ENCODE data around the gene PDE9A.
"Not testable (repeated sequence)": the region's sequence is repeated elsewhere in the genome, so short reads cannot be mapped to it uniquely, and the experiment has no call there.

The PDE9A gene

GRCh38 chr21:42720484-42720883 is 67.1 kb downstream of the PDE9A start:
- not testable (repeated sequence) for H3K9ac ChIP-seq (ENCODE audit: low read depth, low read length); H3K27me3 ChIP-seq (ENCODE audit: control insufficient read depth, insufficient read depth, low read length); H3K4me1 ChIP-seq (ENCODE audit: control insufficient read depth, insufficient read depth, low read length); H3K36me3 ChIP-seq (ENCODE audit: control insufficient read depth, insufficient read depth, low read length); H3K4me3 ChIP-seq (ENCODE audit: low read depth, low read length); H3K9me3 ChIP-seq (ENCODE audit: control insufficient read depth, insufficient read depth, low read length)

- Histone ChIP-seq H3K4me1 (ENCODE audit: control insufficient read depth, insufficient read depth, low read length) (no peaks in the 10 kb centered on the region), H3K4me3 (ENCODE audit: low read depth, low read length) (no peak overlapping the region), H3K9me3 (ENCODE audit: control insufficient read depth, insufficient read depth, low read length) (no peaks in the 10 kb centered on the region), H3K36me3 (ENCODE audit: control insufficient read depth, insufficient read depth, low read length) (peaks cover 2% of the 10 kb centered on the region), H3K27me3 (ENCODE audit: control insufficient read depth, insufficient read depth, low read length) (no peaks in the 10 kb centered on the region), H3K9ac (ENCODE audit: low read depth, low read length) (no peak overlapping the region)
These were observed 68.0 kb downstream of the PDE9A start for GRCh38 chr21:42721341-42721824.

- Histone ChIP-seq H3K36me3 (ENCODE audit: control insufficient read depth, insufficient read depth, low read length) (peaks cover 2% of the 10 kb centered on the region), H3K27me3 (ENCODE audit: control insufficient read depth, insufficient read depth, low read length) (no peaks in the 10 kb centered on the region), H3K4me1 (ENCODE audit: control insufficient read depth, insufficient read depth, low read length) (no peaks in the 10 kb centered on the region), H3K9me3 (ENCODE audit: control insufficient read depth, insufficient read depth, low read length) (no peaks in the 10 kb centered on the region), H3K9ac (ENCODE audit: low read depth, low read length) (no peak overlapping the region), H3K4me3 (ENCODE audit: low read depth, low read length) (no peak overlapping the region)
These were observed 68.7 kb downstream of the PDE9A start for GRCh38 chr21:42722153-42722552.

- no peaks in the 10 kb centered on the region for H3K9me3 ChIP-seq (ENCODE audit: control insufficient read depth, insufficient read depth, low read length)
- H3K27me3 ChIP-seq (ENCODE audit: control insufficient read depth, insufficient read depth, low read length) = no peaks in the 10 kb centered on the region
- no peak overlapping the region for H3K4me3 ChIP-seq (ENCODE audit: low read depth, low read length)
- H3K9ac ChIP-seq (ENCODE audit: low read depth, low read length) = no peak overlapping the region
- no peaks in the 10 kb centered on the region for H3K4me1 ChIP-seq (ENCODE audit: control insufficient read depth, insufficient read depth, low read length)
- H3K36me3 ChIP-seq (ENCODE audit: control insufficient read depth, insufficient read depth, low read length) = peaks cover 2% of the 10 kb centered on the region
These were observed 69.5 kb downstream of the PDE9A start for GRCh38 chr21:42722808-42723473.

- Histone ChIP-seq H3K36me3 (ENCODE audit: control insufficient read depth, insufficient read depth, low read length) (peaks cover 2% of the 10 kb centered on the region), H3K9ac (ENCODE audit: low read depth, low read length) (no peak overlapping the region), H3K4me3 (ENCODE audit: low read depth, low read length) (no peak overlapping the region), H3K9me3 (ENCODE audit: control insufficient read depth, insufficient read depth, low read length) (no peaks in the 10 kb centered on the region), H3K27me3 (ENCODE audit: control insufficient read depth, insufficient read depth, low read length) (no peaks in the 10 kb centered on the region), H3K4me1 (ENCODE audit: control insufficient read depth, insufficient read depth, low read length) (no peaks in the 10 kb centered on the region)
These were observed 71.0 kb downstream of the PDE9A start for GRCh38 chr21:42724226-42724920.

GRCh38 chr21:42725416-42725930 is 72.1 kb downstream of the PDE9A start:
- Histone ChIP-seq H3K9ac (ENCODE audit: low read depth, low read length) (no peak overlapping the region), H3K4me1 (ENCODE audit: control insufficient read depth, insufficient read depth, low read length) (no peaks in the 10 kb centered on the region), H3K36me3 (ENCODE audit: control insufficient read depth, insufficient read depth, low read length) (peaks cover 2% of the 10 kb centered on the region), H3K9me3 (ENCODE audit: control insufficient read depth, insufficient read depth, low read length) (no peaks in the 10 kb centered on the region), H3K4me3 (ENCODE audit: low read depth, low read length) (no peak overlapping the region), H3K27me3 (ENCODE audit: control insufficient read depth, insufficient read depth, low read length) (no peaks in the 10 kb centered on the region)

- Histone ChIP-seq H3K27me3 (ENCODE audit: control insufficient read depth, insufficient read depth, low read length) (no peaks in the 10 kb centered on the region), H3K9me3 (ENCODE audit: control insufficient read depth, insufficient read depth, low read length) (no peaks in the 10 kb centered on the region), H3K36me3 (ENCODE audit: control insufficient read depth, insufficient read depth, low read length) (peaks cover 18% of the 10 kb centered on the region), H3K4me1 (ENCODE audit: control insufficient read depth, insufficient read depth, low read length) (peaks cover 7% of the 10 kb centered on the region), H3K9ac (ENCODE audit: low read depth, low read length) (no peak overlapping the region), H3K4me3 (ENCODE audit: low read depth, low read length) (no peak overlapping the region)
These were observed 78.0 kb downstream of the PDE9A start for GRCh38 chr21:42731264-42732032.

- peaks cover 18% of the 10 kb centered on the region for H3K36me3 ChIP-seq (ENCODE audit: control insufficient read depth, insufficient read depth, low read length)
- H3K9ac ChIP-seq (ENCODE audit: low read depth, low read length) = no peak overlapping the region
- no peak overlapping the region for H3K4me3 ChIP-seq (ENCODE audit: low read depth, low read length)
- H3K9me3 ChIP-seq (ENCODE audit: control insufficient read depth, insufficient read depth, low read length) = no peaks in the 10 kb centered on the region
- no peaks in the 10 kb centered on the region for H3K27me3 ChIP-seq (ENCODE audit: control insufficient read depth, insufficient read depth, low read length)
- peaks cover 7% of the 10 kb centered on the region for H3K4me1 ChIP-seq (ENCODE audit: control insufficient read depth, insufficient read depth, low read length)
These were observed 78.6 kb downstream of the PDE9A start for GRCh38 chr21:42732033-42732410.

- peaks cover 18% of the 10 kb centered on the region for H3K36me3 ChIP-seq (ENCODE audit: control insufficient read depth, insufficient read depth, low read length)
- no peak overlapping the region for H3K9ac ChIP-seq (ENCODE audit: low read depth, low read length)
- H3K9me3 ChIP-seq (ENCODE audit: control insufficient read depth, insufficient read depth, low read length) = no peaks in the 10 kb centered on the region
- peaks cover 7% of the 10 kb centered on the region for H3K4me1 ChIP-seq (ENCODE audit: control insufficient read depth, insufficient read depth, low read length)
- H3K4me3 ChIP-seq (ENCODE audit: low read depth, low read length) = no peak overlapping the region
- H3K27me3 ChIP-seq (ENCODE audit: control insufficient read depth, insufficient read depth, low read length) = no peaks in the 10 kb centered on the region
These were observed 79.7 kb downstream of the PDE9A start for GRCh38 chr21:42733037-42733627.

GRCh38 chr21:42733874-42734273 is 80.5 kb downstream of the PDE9A start:
- Histone ChIP-seq H3K9me3 (ENCODE audit: control insufficient read depth, insufficient read depth, low read length) (no peaks in the 10 kb centered on the region), H3K4me1 (ENCODE audit: control insufficient read depth, insufficient read depth, low read length) (peaks cover 7% of the 10 kb centered on the region), H3K27me3 (ENCODE audit: control insufficient read depth, insufficient read depth, low read length) (no peaks in the 10 kb centered on the region), H3K4me3 (ENCODE audit: low read depth, low read length) (no peak overlapping the region), H3K9ac (ENCODE audit: low read depth, low read length) (no peak overlapping the region), H3K36me3 (ENCODE audit: control insufficient read depth, insufficient read depth, low read length) (peaks cover 21% of the 10 kb centered on the region)

- H3K36me3 ChIP-seq (ENCODE audit: control insufficient read depth, insufficient read depth, low read length) = peaks cover 26% of the 10 kb centered on the region
- H3K9ac ChIP-seq (ENCODE audit: low read depth, low read length) = no peak overlapping the region
- H3K4me3 ChIP-seq (ENCODE audit: low read depth, low read length) = no peak overlapping the region
- H3K4me1 ChIP-seq (ENCODE audit: control insufficient read depth, insufficient read depth, low read length) = peaks cover 7% of the 10 kb centered on the region
- no peaks in the 10 kb centered on the region for H3K9me3 ChIP-seq (ENCODE audit: control insufficient read depth, insufficient read depth, low read length)
- H3K27me3 ChIP-seq (ENCODE audit: control insufficient read depth, insufficient read depth, low read length) = no peaks in the 10 kb centered on the region
These were observed 81.0 kb downstream of the PDE9A start for GRCh38 chr21:42734323-42734971.
